Dedifferentiated amniotic fluid mesenchymal stem cell (primary cell): ENCODE results near the gene MAP3K3.
"Not testable (repeated sequence)": the region's sequence is repeated elsewhere in the genome, so short reads cannot be mapped to it uniquely, and the experiment has no call there.

Source experiments
- DNase-seq: peaks from one replicate; pipeline ENCODE4 v3.0.0-alpha.2; 2016; ENCODE audit errors: extremely low spot score

MAP3K3 gene

GRCh38 chr17:63705657-63706056, 83.4 kb downstream of the MAP3K3 start:
- DNase-seq = no peak

GRCh38 chr17:63706336-63707082, 84.3 kb downstream of the MAP3K3 start:
- DNase-seq = no peak

- no peak for DNase-seq
Observed at GRCh38 chr17:63707151-63707550, 84.9 kb downstream of the MAP3K3 start.

GRCh38 chr17:63709110-63709509, 86.9 kb downstream of the MAP3K3 start:
- no peak for DNase-seq

GRCh38 chr17:63714550-63715277, 92.5 kb downstream of the MAP3K3 start:
- no peak for DNase-seq

GRCh38 chr17:63716426-63716825, 94.2 kb downstream of the MAP3K3 start:
- DNase-seq = no peak

- DNase-seq = no peak
Observed at GRCh38 chr17:63718988-63719387, 96.8 kb downstream of the MAP3K3 start.

GRCh38 chr17:63720194-63720593, 98.0 kb downstream of the MAP3K3 start:
- not testable (repeated sequence) for DNase-seq

- DNase-seq = no peak
Observed at GRCh38 chr17:63722403-63722802, 100.2 kb downstream of the MAP3K3 start.

GRCh38 chr17:63735691-63736090, 113.5 kb downstream of the MAP3K3 start:
- no peak for DNase-seq

- no peak for DNase-seq
Observed at GRCh38 chr17:63740464-63741142, 118.4 kb downstream of the MAP3K3 start.

GRCh38 chr17:63741143-63741407, 118.9 kb downstream of the MAP3K3 start:
- DNase-seq = no peak

- DNase-seq = peak; percentile 92
Observed at GRCh38 chr17:63741408-63742173, 119.4 kb downstream of the MAP3K3 start, which contains the start of gene STRADA. Gene STRADA (minus strand): TSS chr17:63741799. CDS start chr17:63728369, 13,430 bp downstream.
